HS-5 (cell line): ENCODE results near the gene DENND5B.
"Not testable (repeated sequence)": the region's sequence is repeated elsewhere in the genome, so short reads cannot be mapped to it uniquely, and the experiment has no call there.

ENCODE experiments used
- DNase-seq: peaks from one replicate; pipeline ENCODE4 v3.0.0-alpha.2; 2012; ENCODE audit warnings: low read depth

Gene DENND5B

GRCh38 chr12:31557707-31558106 lies 33.2 kb downstream of the DENND5B start:
- no peak for DNase-seq

GRCh38 chr12:31555466-31555865 lies 35.5 kb downstream of the DENND5B start:
- DNase-seq = not testable (repeated sequence)

- not testable (repeated sequence) for DNase-seq
Observed at GRCh38 chr12:31550590-31550989, 40.3 kb downstream of the DENND5B start.

- DNase-seq = no peak
Observed at GRCh38 chr12:31536672-31537071, 54.3 kb downstream of the DENND5B start.

- no peak for DNase-seq
Observed at GRCh38 chr12:31533470-31533869, 57.5 kb downstream of the DENND5B start.

GRCh38 chr12:31531893-31532292 lies 59.0 kb downstream of the DENND5B start:
- no peak for DNase-seq

- DNase-seq = no peak
Observed at GRCh38 chr12:31528095-31528494, 62.8 kb downstream of the DENND5B start.

GRCh38 chr12:31527083-31527482 lies 63.9 kb downstream of the DENND5B start:
- DNase-seq = no peak

GRCh38 chr12:31526158-31526546 lies 64.8 kb downstream of the DENND5B start:
- DNase-seq = no peak

- DNase-seq = no peak
Observed at GRCh38 chr12:31525496-31526157, 65.3 kb downstream of the DENND5B start.

- DNase-seq = peak; percentile 23
Observed at GRCh38 chr12:31524791-31525495, 66.0 kb downstream of the DENND5B start.

- DNase-seq = no peak
Observed at GRCh38 chr12:31523306-31523705, 67.6 kb downstream of the DENND5B start.

- DNase-seq = no peak
Observed at GRCh38 chr12:31522607-31523006, 68.3 kb downstream of the DENND5B start.

GRCh38 chr12:31521964-31522363 lies 69.0 kb downstream of the DENND5B start:
- DNase-seq = no peak

GRCh38 chr12:31519511-31519910 lies 71.4 kb downstream of the DENND5B start:
- no peak for DNase-seq

- peak; percentile 99 for DNase-seq
Observed at GRCh38 chr12:31518680-31519227, 72.2 kb downstream of the DENND5B start.

- DNase-seq = no peak
Observed at GRCh38 chr12:31517994-31518393, 72.9 kb downstream of the DENND5B start.

- no peak for DNase-seq
Observed at GRCh38 chr12:31516702-31517101, 74.2 kb downstream of the DENND5B start.

- DNase-seq = no peak
Observed at GRCh38 chr12:31514912-31515311, 76.0 kb downstream of the DENND5B start.

GRCh38 chr12:31510034-31510433 lies 80.9 kb downstream of the DENND5B start:
- no peak for DNase-seq

GRCh38 chr12:31508436-31509150 lies 82.3 kb downstream of the DENND5B start:
- no peak for DNase-seq

- DNase-seq = no peak
Observed at GRCh38 chr12:31507966-31508365, 83.0 kb downstream of the DENND5B start.
